HEK293 (cell line): Measurements from ENCODE around the gene PRDX2.

Experiments
- CTCF ChIP-seq: fragments of 450-650 bp; formaldehyde crosslinking; IDR thresholded peaks from 2 replicates; pipeline ENCODE4 v1.5.1; 2016; ENCODE audit warnings: missing biosample characterization, missing genetic modification characterization
- SP2 ChIP-seq: fragments of 450-650 bp; formaldehyde crosslinking; IDR thresholded peaks from 2 replicates; pipeline ENCODE4 v1.5.1; 2016; ENCODE audit warnings: missing biosample characterization, missing genetic modification characterization
- ZBTB1 ChIP-seq: fragments of 450-650 bp; formaldehyde crosslinking; IDR thresholded peaks from 2 replicates; pipeline ENCODE4 v1.5.1; 2016; ENCODE audit warnings: missing biosample characterization, missing genetic modification characterization
- ZNF112 ChIP-seq: fragments of 450-650 bp; formaldehyde crosslinking; IDR thresholded peaks from 2 replicates; pipeline ENCODE4 v1.5.0; 2017; ENCODE audit warnings: missing biosample characterization, missing genetic modification characterization
- ZNF24 ChIP-seq: fragments of 450-650 bp; formaldehyde crosslinking; IDR thresholded peaks from 2 replicates; pipeline ENCODE4 v1.5.1; 2016; ENCODE audit warnings: missing biosample characterization, missing genetic modification characterization
- ZNF274 ChIP-seq, 2 experiments: fragments of 200-500 bp in 1 of 2; fragments of 450-650 bp in 1 of 2; sonication (Bioruptor generic) in 1 of 2; formaldehyde crosslinking in 1 of 2; IDR thresholded peaks; 2 replicates each; pipeline versions ENCODE4 v1.5.1 to v1.6.1; 2014 to 2016; ENCODE audit warnings: borderline replicate concordance in 1 of 2, inconsistent platforms in 1 of 2, low read length in 1 of 2, missing biosample characterization in 1 of 2, missing genetic modification characterization in 1 of 2
- ZNF292 ChIP-seq: fragments of 450-650 bp; formaldehyde crosslinking; IDR thresholded peaks from 2 replicates; pipeline ENCODE4 v1.5.1; 2016; ENCODE audit warnings: low read depth, missing biosample characterization, missing genetic modification characterization, borderline replicate concordance
- ZNF354C ChIP-seq: fragments of 450-650 bp; formaldehyde crosslinking; IDR thresholded peaks from 2 replicates; pipeline ENCODE4 v1.5.1; 2016; ENCODE audit warnings: missing biosample characterization, missing genetic modification characterization, low read depth, borderline replicate concordance
- ZNF398 ChIP-seq: fragments of 450-650 bp; formaldehyde crosslinking; IDR thresholded peaks from 2 replicates; pipeline ENCODE4 v1.5.1; 2017; ENCODE audit warnings: missing biosample characterization, missing genetic modification characterization
- ZNF404 ChIP-seq: fragments of 450-650 bp; formaldehyde crosslinking; IDR thresholded peaks from 2 replicates; pipeline ENCODE4 v1.5.1; 2017; ENCODE audit warnings: missing biosample characterization, missing genetic modification characterization
- TF ChIP-seq, protein P1 (sequence below): fragments of 450-650 bp; formaldehyde crosslinking; IDR thresholded peaks from 2 replicates; pipeline ENCODE4 v1.5.1; 2016; ENCODE audit warnings: missing biosample characterization, missing genetic modification characterization
- TF ChIP-seq, protein P2 (sequence below): sonication (generic); formaldehyde crosslinking; IDR thresholded peaks from 2 replicates; pipeline ENCODE4 v1.8.1; 2022; ENCODE audit warnings: mild to moderate bottlenecking, moderate library complexity, missing genetic modification reagents
- TF ChIP-seq, protein P3 (sequence below): fragments of 450-650 bp; formaldehyde crosslinking; IDR thresholded peaks from 2 replicates; pipeline ENCODE4 v1.5.1; 2016; ENCODE audit warnings: missing biosample characterization, missing genetic modification characterization
- TF ChIP-seq, protein P4 (sequence below): fragments of 450-650 bp; IDR thresholded peaks from 2 replicates; pipeline ENCODE4 v1.5.1; 2018; ENCODE audit warnings: missing biosample characterization, missing genetic modification characterization

- no peak for TF ChIP-seq ZNF112 (tag by site-specific recombination)
- no peak for TF ChIP-seq CTCF (tag by site-specific recombination)
- TF ChIP-seq, protein P1, sequence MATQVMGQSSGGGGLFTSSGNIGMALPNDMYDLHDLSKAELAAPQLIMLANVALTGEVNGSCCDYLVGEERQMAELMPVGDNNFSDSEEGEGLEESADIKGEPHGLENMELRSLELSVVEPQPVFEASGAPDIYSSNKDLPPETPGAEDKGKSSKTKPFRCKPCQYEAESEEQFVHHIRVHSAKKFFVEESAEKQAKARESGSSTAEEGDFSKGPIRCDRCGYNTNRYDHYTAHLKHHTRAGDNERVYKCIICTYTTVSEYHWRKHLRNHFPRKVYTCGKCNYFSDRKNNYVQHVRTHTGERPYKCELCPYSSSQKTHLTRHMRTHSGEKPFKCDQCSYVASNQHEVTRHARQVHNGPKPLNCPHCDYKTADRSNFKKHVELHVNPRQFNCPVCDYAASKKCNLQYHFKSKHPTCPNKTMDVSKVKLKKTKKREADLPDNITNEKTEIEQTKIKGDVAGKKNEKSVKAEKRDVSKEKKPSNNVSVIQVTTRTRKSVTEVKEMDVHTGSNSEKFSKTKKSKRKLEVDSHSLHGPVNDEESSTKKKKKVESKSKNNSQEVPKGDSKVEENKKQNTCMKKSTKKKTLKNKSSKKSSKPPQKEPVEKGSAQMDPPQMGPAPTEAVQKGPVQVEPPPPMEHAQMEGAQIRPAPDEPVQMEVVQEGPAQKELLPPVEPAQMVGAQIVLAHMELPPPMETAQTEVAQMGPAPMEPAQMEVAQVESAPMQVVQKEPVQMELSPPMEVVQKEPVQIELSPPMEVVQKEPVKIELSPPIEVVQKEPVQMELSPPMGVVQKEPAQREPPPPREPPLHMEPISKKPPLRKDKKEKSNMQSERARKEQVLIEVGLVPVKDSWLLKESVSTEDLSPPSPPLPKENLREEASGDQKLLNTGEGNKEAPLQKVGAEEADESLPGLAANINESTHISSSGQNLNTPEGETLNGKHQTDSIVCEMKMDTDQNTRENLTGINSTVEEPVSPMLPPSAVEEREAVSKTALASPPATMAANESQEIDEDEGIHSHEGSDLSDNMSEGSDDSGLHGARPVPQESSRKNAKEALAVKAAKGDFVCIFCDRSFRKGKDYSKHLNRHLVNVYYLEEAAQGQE = no peak
- TF ChIP-seq ZNF292 (tag by site-specific recombination) = no peak
- TF ChIP-seq ZNF274 (IDR thresholded peaks at IDR 0.05; ENCODE audit: low read length) = no peak
- TF ChIP-seq ZNF274 (tag by site-specific recombination; IDR thresholded peaks at IDR 0.05; ENCODE audit: borderline replicate concordance) = no peak
- no peak for TF ChIP-seq ZNF398 (tag by site-specific recombination)
- TF ChIP-seq ZBTB1 = no peak
- TF ChIP-seq, protein P2, sequence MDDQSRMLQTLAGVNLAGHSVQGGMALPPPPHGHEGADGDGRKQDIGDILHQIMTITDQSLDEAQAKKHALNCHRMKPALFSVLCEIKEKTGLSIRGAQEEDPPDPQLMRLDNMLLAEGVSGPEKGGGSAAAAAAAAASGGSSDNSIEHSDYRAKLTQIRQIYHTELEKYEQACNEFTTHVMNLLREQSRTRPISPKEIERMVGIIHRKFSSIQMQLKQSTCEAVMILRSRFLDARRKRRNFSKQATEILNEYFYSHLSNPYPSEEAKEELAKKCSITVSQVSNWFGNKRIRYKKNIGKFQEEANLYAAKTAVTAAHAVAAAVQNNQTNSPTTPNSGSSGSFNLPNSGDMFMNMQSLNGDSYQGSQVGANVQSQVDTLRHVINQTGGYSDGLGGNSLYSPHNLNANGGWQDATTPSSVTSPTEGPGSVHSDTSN = no peak
- no peak for TF ChIP-seq ZNF404 (tag by site-specific recombination)
- TF ChIP-seq ZNF24 = no peak
- TF ChIP-seq, protein P3, sequence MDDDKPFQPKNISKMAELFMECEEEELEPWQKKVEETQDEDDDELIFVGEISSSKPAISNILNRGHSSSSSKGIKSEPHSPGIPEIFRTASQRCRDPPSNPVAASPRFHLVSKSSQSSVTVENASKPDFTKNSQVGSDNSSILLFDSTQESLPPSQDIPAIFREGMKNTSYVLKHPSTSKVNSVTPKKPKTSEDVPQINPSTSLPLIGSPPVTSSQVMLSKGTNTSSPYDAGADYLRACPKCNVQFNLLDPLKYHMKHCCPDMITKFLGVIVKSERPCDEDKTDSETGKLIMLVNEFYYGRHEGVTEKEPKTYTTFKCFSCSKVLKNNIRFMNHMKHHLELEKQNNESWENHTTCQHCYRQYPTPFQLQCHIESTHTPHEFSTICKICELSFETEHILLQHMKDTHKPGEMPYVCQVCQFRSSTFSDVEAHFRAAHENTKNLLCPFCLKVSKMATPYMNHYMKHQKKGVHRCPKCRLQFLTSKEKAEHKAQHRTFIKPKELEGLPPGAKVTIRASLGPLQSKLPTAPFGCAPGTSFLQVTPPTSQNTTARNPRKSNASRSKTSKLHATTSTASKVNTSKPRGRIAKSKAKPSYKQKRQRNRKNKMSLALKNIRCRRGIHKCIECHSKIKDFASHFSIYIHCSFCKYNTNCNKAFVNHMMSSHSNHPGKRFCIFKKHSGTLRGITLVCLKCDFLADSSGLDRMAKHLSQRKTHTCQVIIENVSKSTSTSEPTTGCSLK (tag by site-specific recombination) = no peak
- TF ChIP-seq, protein P4, sequence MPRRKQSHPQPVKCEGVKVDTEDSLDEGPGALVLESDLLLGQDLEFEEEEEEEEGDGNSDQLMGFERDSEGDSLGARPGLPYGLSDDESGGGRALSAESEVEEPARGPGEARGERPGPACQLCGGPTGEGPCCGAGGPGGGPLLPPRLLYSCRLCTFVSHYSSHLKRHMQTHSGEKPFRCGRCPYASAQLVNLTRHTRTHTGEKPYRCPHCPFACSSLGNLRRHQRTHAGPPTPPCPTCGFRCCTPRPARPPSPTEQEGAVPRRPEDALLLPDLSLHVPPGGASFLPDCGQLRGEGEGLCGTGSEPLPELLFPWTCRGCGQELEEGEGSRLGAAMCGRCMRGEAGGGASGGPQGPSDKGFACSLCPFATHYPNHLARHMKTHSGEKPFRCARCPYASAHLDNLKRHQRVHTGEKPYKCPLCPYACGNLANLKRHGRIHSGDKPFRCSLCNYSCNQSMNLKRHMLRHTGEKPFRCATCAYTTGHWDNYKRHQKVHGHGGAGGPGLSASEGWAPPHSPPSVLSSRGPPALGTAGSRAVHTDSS = no peak
- no peak for TF ChIP-seq SP2
- no peak for TF ChIP-seq ZNF354C (tag by site-specific recombination)
Measured at GRCh38 chr19:12799742-12800465, 1.7 kb downstream of the PRDX2 start.
